Gastrocnemius medialis (tissue), 4 donors: Measurements from ENCODE around the gene ESRRG.
A peak's percentile ranks its signal among the peaks of the same experiment; 100 is the strongest.

Experiments
- CTCF ChIP-seq, 5 experiments: fragments of 450-650 bp in 3 of 5; fragments of 200-600 bp in 2 of 5; sonication (generic) in 2 of 5; IDR thresholded peaks in 4 of 5; conservative IDR thresholded peaks in 1 of 5; 1 replicate in 4 of 5; 2 replicates in 1 of 5; pipeline ENCODE4 v1.5.1; 2016 to 2019; ENCODE audit warnings: antibody characterized with exemption in 5 of 5, mild to moderate bottlenecking in 3 of 5, moderate library complexity in 3 of 5
- POLR2A ChIP-seq, 2 donors: fragments of 450-650 bp; IDR thresholded peaks; one replicate each; pipeline ENCODE4 v1.6.1; 2017; ENCODE audit warnings: antibody characterized with exemption in 2 of 2, mild to moderate bottlenecking in 2 of 2, moderate library complexity in 2 of 2

- peak; percentile 25 to 69 (median 52) for TF ChIP-seq CTCF (IDR thresholded peaks at IDR 0.05 in 4 of 5, conservative IDR thresholded peaks at IDR 0.05 in 1 of 5)
- no peak for TF ChIP-seq POLR2A (IDR thresholded peaks at IDR 0.05)
Observed at GRCh38 chr1:216750031-216750627, 26.9 kb upstream of the ESRRG start.
